Large intestine (tissue), 12 donors: ENCODE data around the gene SNAI3. TPM values are rescaled to one million over a fixed set of nuclear protein-coding genes. Genes with fewer than 3 reads are reported as not detected.

Source experiments
- DNase-seq, 2 donors: peaks; one replicate each; pipeline versions ENCODE4 v3.0.0 to v3.0.0-alpha.2; 2013
- H3K27ac ChIP-seq: one replicate; pipeline ENCODE4 v1.5.1; 2013; ENCODE audit warnings: low read length
- H3K27me3 ChIP-seq: 2 replicates; pipeline ENCODE4 v1.6.1; 2013; ENCODE audit warnings: low read length; ENCODE audit not compliant: control insufficient read depth, insufficient read depth
- H3K36me3 ChIP-seq: 2 replicates; pipeline ENCODE4 v1.6.1; 2013; ENCODE audit warnings: low read length; ENCODE audit not compliant: control insufficient read depth, insufficient read depth
- H3K4me1 ChIP-seq: one replicate; pipeline ENCODE4 v1.6.1; 2013; ENCODE audit warnings: low read length; ENCODE audit not compliant: control insufficient read depth, insufficient read depth
- H3K4me3 ChIP-seq: one replicate; pipeline ENCODE4 v1.5.1; 2013; ENCODE audit warnings: low read length
- H3K9me3 ChIP-seq: one replicate; pipeline ENCODE4 v1.6.1; 2013; ENCODE audit warnings: mild to moderate bottlenecking, low read depth, low read length, moderate library complexity; ENCODE audit not compliant: control insufficient read depth
- WGBS: methylation state at CpG from one replicate; pipeline ENCODE4 v1.1.5; 2013; ENCODE audit warnings: low lambda C conversion rate; ENCODE audit not compliant: insufficient coverage; 5-methylcytosine and 5-hydroxymethylcytosine counted together
- long read RNA-seq, 11 donors: transcript quantifications; one replicate each; lab custom pipeline, GENCODE V29; 2026
- polyA plus RNA-seq: library from polyadenylated mRNA; unstranded; fragments of 120-200 nt; gene quantifications from one replicate; pipeline ENCODE4 v1.2.1, GENCODE V29; 2013

Gene SNAI3
- 1.1 TPM for polyA plus RNA-seq
- long read RNA-seq, donor 1, result 0 reads
- long read RNA-seq, donor 2, result 0 reads
- long read RNA-seq, donor 3, result 0 reads
- long read RNA-seq, donor 4, result 0 reads
- long read RNA-seq, donor 5, result 0 reads
- long read RNA-seq, donor 6, result 0 reads
- long read RNA-seq, donor 7, result 0 reads
- long read RNA-seq, donor 8, result 0 reads
- long read RNA-seq, donor 9, result 0 reads
- long read RNA-seq, donor 10, result 0 reads
- long read RNA-seq, donor 11, partial matches to known transcripts, result 0 of 2 reads
- long read RNA-seq, donor 11, other reads (novel, unspliced or antisense), result 0 of 2 reads

DNA sequence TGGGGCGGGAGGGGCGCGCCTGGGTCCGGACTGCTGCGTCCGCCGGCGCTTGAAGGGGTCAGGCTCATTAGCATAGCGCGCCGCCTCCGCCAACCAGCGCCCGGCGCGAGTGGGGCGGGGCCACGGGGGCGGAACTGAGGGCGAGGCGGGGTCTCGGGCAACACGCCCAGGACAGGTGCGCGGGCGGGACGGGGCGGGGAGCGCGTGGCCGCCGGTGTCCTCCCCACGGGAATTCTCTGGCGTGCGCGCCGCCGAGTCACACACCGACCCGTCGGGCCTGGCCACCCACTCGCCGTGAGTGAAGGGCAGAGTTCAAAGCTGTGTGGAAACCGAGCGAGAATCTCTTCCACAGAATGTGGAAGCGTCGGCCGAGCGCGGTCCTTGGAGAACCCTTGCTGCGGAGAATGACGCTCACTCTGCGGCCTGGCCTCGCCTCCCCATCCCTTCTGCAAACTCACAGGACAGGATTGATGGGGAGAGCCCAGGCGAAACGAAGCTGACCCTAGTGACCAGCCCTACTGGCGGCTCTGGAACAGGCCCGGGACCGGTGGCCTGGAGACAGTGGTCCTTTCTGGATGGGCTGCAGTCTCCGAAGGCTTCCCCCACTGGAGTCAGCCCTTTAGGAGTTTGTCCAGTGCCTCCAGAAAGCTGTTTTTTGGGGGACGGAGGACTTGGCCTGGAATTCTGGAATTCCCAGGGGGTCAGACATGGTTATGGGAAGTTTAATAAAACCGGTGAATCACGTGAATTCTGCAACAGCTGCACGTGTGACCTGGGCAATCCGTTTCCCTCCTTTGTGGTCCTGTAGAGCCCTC, at the start of gene SNAI3:
TSS of gene SNAI3 (minus strand) at position 69 of the 815 bp plus-strand sequence. CDS start 101 bp downstream, outside the sequence.
- H3K27ac ChIP-seq, result no peak within 1 kb of the TSS
- H3K27me3 ChIP-seq, result peaks cover 42% of the 10 kb centered on the region
- H3K36me3 ChIP-seq, result no peaks in the 10 kb centered on the region
- DNase-seq, result peak; percentile 75 to 88
- H3K4me3 ChIP-seq, result peak within 1 kb of the TSS; percentile 58
- H3K9me3 ChIP-seq, result no peaks in the 10 kb centered on the region
- H3K4me1 ChIP-seq, result peaks cover 28% of the 10 kb centered on the region
- no CpG with 5 or more reads among the region's 65 CpGs for WGBS

DNA sequence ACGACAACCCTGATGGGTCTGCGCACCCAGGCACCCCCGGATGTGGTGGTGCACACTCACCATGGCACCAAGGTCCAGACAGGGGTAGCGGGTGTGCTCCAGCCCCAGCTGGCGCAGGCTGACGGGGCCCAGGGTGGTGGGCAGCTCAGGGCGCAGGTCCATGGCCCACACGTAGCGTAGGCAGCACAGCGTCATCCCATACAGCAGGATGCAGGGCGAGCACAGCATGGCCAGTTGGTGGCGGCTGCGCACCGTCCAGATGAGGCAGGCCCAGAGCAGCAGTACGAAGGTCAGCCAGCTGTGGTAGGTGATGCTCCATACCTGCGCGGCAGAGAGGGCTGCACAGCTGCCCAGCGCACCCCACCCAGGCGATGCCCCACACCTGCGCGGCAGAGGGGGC, 49.8 kb upstream of the SNAI3 start:
- no peak overlapping the region for H3K4me3 ChIP-seq
- no CpG with 5 or more reads among the region's 21 CpGs for whole genome bisulfite sequencing
- H3K27me3 ChIP-seq, result no peaks in the 10 kb centered on the region
- no peak overlapping the region for H3K27ac ChIP-seq
- no peaks in the 10 kb centered on the region for H3K4me1 ChIP-seq
- peaks cover 60% of the 10 kb centered on the region for H3K36me3 ChIP-seq
- DNase-seq, result no peak
- H3K9me3 ChIP-seq, result no peaks in the 10 kb centered on the region

DNA sequence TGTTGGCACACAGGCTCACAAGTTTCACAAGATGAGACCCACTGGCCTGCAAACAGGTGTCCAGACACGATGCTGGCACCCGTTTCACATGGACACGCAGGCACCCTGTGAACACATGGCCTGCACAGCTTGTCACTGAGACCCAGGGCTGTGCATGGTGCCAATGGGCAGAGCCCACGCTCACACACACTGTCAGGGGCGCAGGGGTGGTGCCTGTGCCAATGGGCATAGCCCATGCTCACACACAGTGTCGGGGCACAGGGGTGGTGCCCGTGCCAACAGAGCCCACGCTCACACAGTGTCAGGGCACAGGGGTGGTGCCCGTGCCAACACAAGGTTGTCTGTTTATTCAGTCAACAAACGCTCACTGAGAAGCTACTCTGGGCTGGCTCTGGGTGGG, 49.3 kb upstream of the SNAI3 start:
- Histone ChIP-seq H3K4me1 (no peaks in the 10 kb centered on the region), H3K4me3 (no peak overlapping the region), H3K27ac (no peak overlapping the region), H3K27me3 (no peaks in the 10 kb centered on the region), H3K36me3 (peaks cover 60% of the 10 kb centered on the region), H3K9me3 (no peaks in the 10 kb centered on the region)
- no CpG with 5 or more reads among the region's 10 CpGs for WGBS
- DNase-seq, result no peak

DNA sequence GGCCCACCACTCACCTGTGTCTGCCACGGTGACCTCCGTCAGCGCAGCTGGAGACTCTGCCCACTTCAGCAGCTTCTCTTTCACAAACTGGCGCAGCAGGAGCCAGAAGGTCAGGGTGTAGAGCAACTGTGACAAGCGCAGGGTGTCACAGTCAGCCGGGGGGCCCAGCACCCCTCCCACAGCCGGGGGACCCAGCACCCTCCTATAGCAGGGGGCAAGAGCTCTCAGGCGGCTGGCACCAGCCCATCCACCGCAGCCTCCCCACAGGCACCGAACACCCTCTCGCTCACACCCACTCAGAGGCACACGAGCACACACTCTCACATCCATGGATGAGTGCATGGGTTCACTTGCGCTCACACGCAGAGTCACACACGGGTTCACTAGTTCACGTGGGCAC, 48.8 kb upstream of the SNAI3 start:
- Histone ChIP-seq H3K4me1 (no peaks in the 10 kb centered on the region), H3K9me3 (no peaks in the 10 kb centered on the region), H3K27ac (no peak overlapping the region), H3K27me3 (no peaks in the 10 kb centered on the region), H3K36me3 (peaks cover 59% of the 10 kb centered on the region), H3K4me3 (no peak overlapping the region)
- no CpG with 5 or more reads among the region's 16 CpGs for WGBS
- DNase-seq, result no peak

DNA sequence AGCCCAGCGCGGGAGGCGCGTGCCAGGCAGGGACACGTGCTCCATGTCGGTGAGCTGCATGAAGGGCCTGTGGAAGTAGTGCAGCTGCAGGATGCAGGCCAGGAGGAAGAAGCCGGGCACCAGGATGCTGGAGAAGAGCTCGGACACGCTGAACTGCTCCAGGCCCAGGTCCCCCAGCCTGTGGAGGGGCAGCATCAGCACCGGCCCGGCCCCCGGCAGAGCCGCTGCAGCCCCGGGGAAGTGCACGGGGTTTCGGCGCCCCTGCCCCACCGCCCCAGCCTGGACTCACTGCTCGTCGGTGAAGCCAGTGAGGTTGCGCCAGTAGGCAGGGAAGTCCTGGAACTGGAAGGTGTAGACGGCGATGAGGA, 48.0 kb upstream of the SNAI3 start:
- no peaks in the 10 kb centered on the region for H3K4me1 ChIP-seq
- DNase-seq, result no peak
- peaks cover 60% of the 10 kb centered on the region for H3K36me3 ChIP-seq
- no peak overlapping the region for H3K27ac ChIP-seq
- no peaks in the 10 kb centered on the region for H3K9me3 ChIP-seq
- H3K4me3 ChIP-seq, result no peak overlapping the region
- H3K27me3 ChIP-seq, result no peaks in the 10 kb centered on the region
- WGBS, result no CpG with 5 or more reads among the region's 23 CpGs

DNA sequence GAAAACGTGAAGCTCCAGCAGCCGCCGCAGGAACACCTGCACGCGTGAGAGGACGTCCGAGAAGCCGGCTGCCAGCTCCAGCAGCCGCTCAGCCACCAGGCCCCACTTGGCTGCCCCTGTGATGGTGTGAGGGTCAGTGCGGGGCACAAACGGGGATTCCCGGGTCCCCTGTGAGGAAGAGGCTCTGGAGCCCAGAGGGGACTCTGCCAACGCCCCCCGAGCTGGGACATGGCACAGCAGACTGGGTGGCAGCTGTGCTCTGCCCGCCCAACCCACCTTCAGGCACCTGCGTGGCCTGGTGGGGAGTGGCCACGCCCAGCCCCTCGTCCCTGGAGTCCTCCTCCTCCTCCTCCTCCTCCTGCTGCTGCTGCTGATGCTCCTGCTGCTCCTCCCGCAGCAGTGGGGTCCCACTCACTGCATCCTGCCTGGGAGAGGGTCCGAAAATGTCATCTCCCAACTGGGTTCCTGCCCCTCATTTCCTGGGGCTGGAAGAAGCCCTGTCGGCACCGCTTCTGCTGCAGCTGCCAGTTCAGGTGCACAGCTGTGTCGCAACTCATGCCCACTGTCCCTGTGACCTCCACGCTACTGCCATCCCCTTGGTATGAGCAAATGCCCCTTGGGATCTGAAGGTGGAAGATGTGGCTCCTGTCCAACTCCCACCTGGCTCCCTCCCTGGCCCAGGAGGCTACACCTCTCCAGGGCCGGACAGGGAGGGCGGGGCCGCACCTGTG, 47.5 kb upstream of the SNAI3 start:
- DNase-seq, result no peak
- no peaks in the 10 kb centered on the region for H3K9me3 ChIP-seq
- peaks cover 60% of the 10 kb centered on the region for H3K36me3 ChIP-seq
- WGBS, result no CpG with 5 or more reads among the region's 27 CpGs
- H3K27ac ChIP-seq, result no peak overlapping the region
- H3K4me3 ChIP-seq, result no peak overlapping the region
- no peaks in the 10 kb centered on the region for H3K27me3 ChIP-seq
- H3K4me1 ChIP-seq, result no peaks in the 10 kb centered on the region

DNA sequence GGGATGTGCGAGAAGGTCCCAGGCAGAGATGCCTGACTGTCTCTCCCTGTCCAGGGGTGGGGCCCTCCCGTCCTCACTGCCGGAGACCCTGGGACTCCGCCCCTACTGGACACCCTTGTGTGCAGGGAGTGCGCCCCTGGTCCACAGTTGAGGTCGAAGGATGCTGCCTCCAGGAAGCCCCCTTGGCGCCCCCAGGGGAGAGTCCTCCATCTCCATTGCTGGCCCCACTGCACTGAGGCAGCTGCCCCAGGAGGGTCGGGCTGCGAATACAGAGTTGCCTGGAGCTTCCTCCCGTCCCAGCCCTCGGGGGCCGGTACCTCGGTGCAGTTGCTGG, 46.6 kb upstream of the SNAI3 start:
- Histone ChIP-seq H3K27ac (no peak overlapping the region), H3K36me3 (peaks cover 58% of the 10 kb centered on the region), H3K9me3 (no peaks in the 10 kb centered on the region), H3K27me3 (no peaks in the 10 kb centered on the region), H3K4me3 (no peak overlapping the region), H3K4me1 (no peaks in the 10 kb centered on the region)
- WGBS, result no CpG with 5 or more reads among the region's 13 CpGs
- DNase-seq, result no peak

DNA sequence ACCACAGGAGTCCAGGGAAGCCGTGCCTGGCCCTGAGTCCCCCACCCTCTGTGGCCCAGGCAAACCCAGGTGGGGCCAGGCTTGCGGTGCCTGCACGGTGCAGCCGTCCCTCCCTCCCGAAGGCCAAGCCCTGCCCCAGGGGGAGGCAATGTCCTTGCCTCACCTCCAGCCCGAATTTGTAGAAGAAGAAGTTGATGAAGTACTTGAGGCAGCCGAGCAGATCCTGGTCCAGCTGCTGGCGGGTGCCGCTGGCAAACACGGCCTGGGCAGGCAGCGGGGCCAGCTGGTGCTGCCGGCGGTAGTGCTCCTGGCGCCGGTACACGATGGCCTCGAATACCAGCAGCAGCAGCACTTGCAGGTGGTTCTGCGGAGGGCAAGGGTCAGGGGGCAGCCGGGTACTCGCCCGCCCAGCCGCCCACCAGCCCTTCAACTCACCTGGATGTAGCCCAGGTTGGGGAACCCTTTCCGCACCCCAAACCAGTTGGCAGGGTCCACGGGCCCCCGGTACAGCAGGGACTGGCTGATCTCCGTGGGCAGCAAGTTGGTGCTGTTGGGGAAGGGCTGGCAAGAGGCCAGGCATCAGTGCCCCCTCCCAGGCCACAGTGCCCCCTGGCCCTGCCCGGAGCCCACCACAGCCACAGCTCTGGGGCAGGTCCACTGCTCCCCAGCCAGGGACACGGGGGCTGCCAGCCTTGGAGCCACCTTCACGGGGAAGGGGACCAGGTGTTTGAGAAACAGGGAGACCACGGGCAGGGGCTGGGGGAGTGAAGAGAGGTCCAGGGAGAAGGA, 46.1 kb upstream of the SNAI3 start:
- DNase-seq, result no peak

DNA sequence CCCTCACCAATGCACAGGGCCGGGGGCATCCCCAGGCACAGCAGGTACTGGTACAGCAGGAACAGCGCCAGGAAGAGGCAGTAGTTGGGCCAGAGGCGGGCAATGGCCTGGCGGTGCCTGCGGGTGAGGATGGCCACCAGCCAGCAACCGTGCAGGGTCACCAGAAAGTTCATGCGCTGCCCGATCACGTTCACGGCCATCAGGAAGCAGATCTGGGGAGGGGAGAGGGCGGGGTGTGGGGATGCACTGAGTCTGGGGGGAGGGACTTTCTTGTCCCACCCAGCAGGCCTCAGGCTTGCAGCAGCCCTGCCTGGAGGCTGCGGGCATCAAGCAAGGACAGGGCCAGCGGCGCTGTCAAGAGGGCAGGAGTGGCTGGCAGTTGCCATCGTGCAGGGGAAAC, 45.4 kb upstream of the SNAI3 start:
- H3K9me3 ChIP-seq, result no peaks in the 10 kb centered on the region
- DNase-seq, result no peak
- H3K4me3 ChIP-seq, result no peak overlapping the region
- no CpG with 5 or more reads among the region's 15 CpGs for WGBS
- H3K27ac ChIP-seq, result no peak overlapping the region
- no peaks in the 10 kb centered on the region for H3K27me3 ChIP-seq
- H3K36me3 ChIP-seq, result peaks cover 66% of the 10 kb centered on the region
- no peaks in the 10 kb centered on the region for H3K4me1 ChIP-seq

More for the DNA sequence above, 46.1 kb upstream of the SNAI3 start:
- Histone ChIP-seq H3K27me3 (no peaks in the 10 kb centered on the region), H3K9me3 (no peaks in the 10 kb centered on the region), H3K27ac (no peak overlapping the region), H3K4me3 (no peak overlapping the region), H3K4me1 (no peaks in the 10 kb centered on the region), H3K36me3 (peaks cover 59% of the 10 kb centered on the region)
- WGBS, result no CpG with 5 or more reads among the region's 30 CpGs
